ENCODE results near the gene IL18RAP.

DNA sequence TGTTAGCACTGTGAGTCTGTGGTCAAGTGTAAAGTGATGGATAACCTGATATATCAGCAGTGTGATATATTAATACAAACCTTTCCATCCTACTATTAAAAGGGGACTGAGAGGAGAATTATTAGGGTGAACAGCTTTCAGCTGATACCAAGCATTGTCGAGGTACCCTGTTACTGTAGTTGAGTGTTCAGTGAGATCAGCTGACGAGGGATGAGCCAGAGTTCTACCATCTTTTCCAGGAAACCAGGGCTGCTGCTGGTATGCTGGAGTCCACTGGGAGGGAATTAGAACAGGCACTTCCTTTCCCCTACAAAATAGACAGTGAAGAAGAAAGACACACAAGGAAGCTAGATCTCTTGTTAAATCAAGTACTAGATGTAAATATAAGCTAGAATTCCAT, 408 bp downstream of the IL18RAP start:
- TF ChIP-seq, protein P1, sequence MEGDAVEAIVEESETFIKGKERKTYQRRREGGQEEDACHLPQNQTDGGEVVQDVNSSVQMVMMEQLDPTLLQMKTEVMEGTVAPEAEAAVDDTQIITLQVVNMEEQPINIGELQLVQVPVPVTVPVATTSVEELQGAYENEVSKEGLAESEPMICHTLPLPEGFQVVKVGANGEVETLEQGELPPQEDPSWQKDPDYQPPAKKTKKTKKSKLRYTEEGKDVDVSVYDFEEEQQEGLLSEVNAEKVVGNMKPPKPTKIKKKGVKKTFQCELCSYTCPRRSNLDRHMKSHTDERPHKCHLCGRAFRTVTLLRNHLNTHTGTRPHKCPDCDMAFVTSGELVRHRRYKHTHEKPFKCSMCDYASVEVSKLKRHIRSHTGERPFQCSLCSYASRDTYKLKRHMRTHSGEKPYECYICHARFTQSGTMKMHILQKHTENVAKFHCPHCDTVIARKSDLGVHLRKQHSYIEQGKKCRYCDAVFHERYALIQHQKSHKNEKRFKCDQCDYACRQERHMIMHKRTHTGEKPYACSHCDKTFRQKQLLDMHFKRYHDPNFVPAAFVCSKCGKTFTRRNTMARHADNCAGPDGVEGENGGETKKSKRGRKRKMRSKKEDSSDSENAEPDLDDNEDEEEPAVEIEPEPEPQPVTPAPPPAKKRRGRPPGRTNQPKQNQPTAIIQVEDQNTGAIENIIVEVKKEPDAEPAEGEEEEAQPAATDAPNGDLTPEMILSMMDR (IDR thresholded peaks at IDR 0.05; ENCODE audit: insufficient read depth, low read length, poor library complexity, severe bottlenecking), result no peak
- no peak for TF ChIP-seq EZH2phosphoT487 (conservative IDR thresholded peaks at IDR 0.05; ENCODE audit: low read length)

Data from SU-DHL-6 (cell line).